GM12878 (cell line): Measurements from ENCODE around the gene ANO9. TPM values are rescaled to one million over a fixed set of nuclear protein-coding genes. Genes with fewer than 3 reads are reported as not detected.

Experiments
- ATAC-seq: fragments of 200-7000 bp; cut with Tn5 transposase; 3 replicates; pipeline ENCODE4 v1.9.1; 2020; ENCODE audit warnings: mild to moderate bottlenecking, moderate library complexity
- BruUV-seq: library from RNA; stranded (reverse); fragments of 400-500 nt; replicated peaks from 2 replicates; lab custom pipeline; 2021; lab: Mats Ljungman, UMichigan
- CTCF ChIA-PET: fragments of 300-600 bp; sonication (Branson Sonifier 250); formaldehyde crosslinking; extraction: SDS; loops from one replicate; lab custom pipeline; 2021; ENCODE audit warnings: inconsistent platforms; lab: Yijun Ruan, JAX
- POLR2A ChIA-PET: fragments of 350-600 bp; formaldehyde crosslinking; extraction: SDS; loops from one replicate; lab custom pipeline; 2021; ENCODE audit warnings: inconsistent platforms; lab: Charles Lee
- RAD21 ChIA-PET: fragments of 300-600 bp; sonication (Branson Sonifier 250); formaldehyde crosslinking; loops from one replicate; lab custom pipeline; 2023; ENCODE audit warnings: antibody characterized with exemption; ENCODE audit not compliant: unreplicated experiment; lab: Charles Lee
- SMC1A ChIA-PET: fragments of 300-600 bp; sonication (Branson Sonifier 250); formaldehyde crosslinking; loops from one replicate; lab custom pipeline; 2023; ENCODE audit not compliant: unreplicated experiment, uncharacterized antibody; lab: Charles Lee
- DNase-seq: peaks from one replicate; pipeline ENCODE4 v3.0.0-alpha.2; 2011; ENCODE audit warnings: low read depth, low spot score
- FAIRE-seq: peaks from 3 replicates; lab custom pipeline; 2011; peaks lifted over from hg19 to GRCh38; lab: Jason Lieb, UNC
- H2AFZ ChIP-seq: 2 replicates; pipeline ENCODE4 v1.6.0; 2011; ENCODE audit warnings: low read depth, low read length, control low read depth; ENCODE audit not compliant: control insufficient read depth
- H3K27ac ChIP-seq: 2 replicates; pipeline ENCODE4 v1.5.1; 2011; ENCODE audit warnings: control low read depth; ENCODE audit not compliant: control insufficient read depth, insufficient read depth
- H3K27me3 ChIP-seq, 2 experiments: replicated peaks in 1 of 2; 2 replicates each; pipeline versions ENCODE4 v1.6.0 to v1.6.1; 2011; ENCODE audit warnings: low read length in 1 of 2; ENCODE audit not compliant: control insufficient read depth in 2 of 2, insufficient read depth in 2 of 2
- H3K36me3 ChIP-seq, 2 experiments: 2 replicates each; pipeline ENCODE4 v1.5.1; 2011; ENCODE audit warnings: low read length in 1 of 2; ENCODE audit not compliant: control insufficient read depth in 2 of 2, insufficient read depth in 2 of 2
- H3K4me1 ChIP-seq: 2 replicates; pipeline ENCODE4 v1.6.1; 2011; ENCODE audit warnings: mild to moderate bottlenecking, low read length, moderate library complexity, mixed read lengths; ENCODE audit not compliant: control insufficient read depth, insufficient read depth
- H3K4me2 ChIP-seq: 2 replicates; pipeline ENCODE4 v1.6.0; 2011; ENCODE audit warnings: control low read depth; ENCODE audit not compliant: control insufficient read depth, insufficient read depth
- H3K4me3 ChIP-seq: fragments of 200-600 bp; sonication (generic); 2 replicates; pipeline ENCODE4 v1.5.1; 2016
- H3K79me2 ChIP-seq: 2 replicates; pipeline ENCODE4 v1.6.0; 2011; ENCODE audit warnings: low read length; ENCODE audit not compliant: control insufficient read depth, insufficient read depth
- H3K9ac ChIP-seq: 2 replicates; pipeline ENCODE4 v1.8.0; 2011; ENCODE audit warnings: low read length, control low read depth, mixed read lengths; ENCODE audit not compliant: control insufficient read depth, insufficient read depth
- H3K9me3 ChIP-seq: replicated peaks from 3 replicates; pipeline ENCODE4 v1.5.1; 2011; ENCODE audit warnings: mild to moderate bottlenecking, low read length; ENCODE audit not compliant: control insufficient read depth, insufficient read depth
- H4K20me1 ChIP-seq: 2 replicates; pipeline ENCODE4 v1.6.0; 2011; ENCODE audit not compliant: control insufficient read depth, insufficient read depth
- FOS ChIP-seq: IDR thresholded peaks from 3 replicates; pipeline ENCODE4 v1.6.1; 2011; ENCODE audit warnings: borderline replicate concordance; ENCODE audit not compliant: insufficient read length; ENCODE audit errors: extremely low read depth
- HDGF ChIP-seq: fragments of 450-650 bp; IDR thresholded peaks from 2 replicates; pipeline ENCODE4 v1.6.1; 2016; ENCODE audit warnings: antibody characterized with exemption
- NR2F1 ChIP-seq: fragments of 450-650 bp; conservative IDR thresholded peaks from 2 replicates; pipeline ENCODE4 v1.6.1; 2017; ENCODE audit warnings: mild to moderate bottlenecking
- POLR2AphosphoS2 ChIP-seq: IDR thresholded peaks from 2 replicates; pipeline ENCODE4 v1.6.1; 2011; ENCODE audit warnings: low read depth, mild to moderate bottlenecking, low read length, improper control_type of control experiment, moderate library complexity
- SP1 ChIP-seq: IDR thresholded peaks from one replicate; pipeline ENCODE4 v1.6.1; 2011; ENCODE audit warnings: low read depth, low read length
- TAF1 ChIP-seq: IDR thresholded peaks from 2 replicates; pipeline ENCODE4 v1.6.1; 2011; ENCODE audit warnings: mild to moderate bottlenecking, low read depth, low read length, borderline replicate concordance
- TCF12 ChIP-seq: IDR thresholded peaks from 2 replicates; pipeline ENCODE4 v1.6.1; 2011; ENCODE audit warnings: low read depth, mild to moderate bottlenecking, low read length
- WRNIP1 ChIP-seq: IDR thresholded peaks from 2 replicates; pipeline ENCODE4 v1.6.1; 2011; ENCODE audit warnings: low read depth, low read length, improper control_type of control experiment, borderline replicate concordance
- YY1 ChIP-seq: IDR thresholded peaks from 2 replicates; pipeline ENCODE4 v1.6.1; 2011; ENCODE audit warnings: low read depth, mild to moderate bottlenecking, low read length
- ZBED1 ChIP-seq: IDR thresholded peaks from 2 replicates; pipeline ENCODE4 v1.6.1; 2016; ENCODE audit warnings: borderline replicate concordance
- ZBTB11 ChIP-seq: fragments of 450-650 bp; formaldehyde crosslinking; IDR thresholded peaks from 2 replicates; pipeline ENCODE4 v1.5.0; 2022; ENCODE audit warnings: mild to moderate bottlenecking, missing genetic modification characterization
- ZZZ3 ChIP-seq: IDR thresholded peaks from 2 replicates; pipeline ENCODE4 v1.6.1; 2011; ENCODE audit warnings: low read depth; ENCODE audit not compliant: control insufficient read depth, insufficient read length
- WGBS: methylation state at CpG from one replicate; pipeline ENCODE4 v1.1.6; 2016; ENCODE audit warnings: low lambda C conversion rate; ENCODE audit not compliant: insufficient replicate concordance, insufficient coverage; ENCODE audit errors: missing lambda C conversion rate; 5-methylcytosine and 5-hydroxymethylcytosine counted together
- in situ Hi-C: fragments of 300-500 bp; cut with MboI; formaldehyde crosslinking; loops from 9 replicates; pipeline ENCODE4 v1.14.3; 2018; ENCODE audit warnings: mixed read lengths
- intact Hi-C: fragments of 100-400 bp; cut with micrococcal nuclease; formaldehyde crosslinking; loops from one replicate; pipeline ENCODE4 v1.14.2; 2022; ENCODE audit not compliant: unreplicated experiment
- polyA plus RNA-seq, 11 experiments: library from polyadenylated mRNA; depleted of rRNA in 4 of 11; unstranded in 6 of 11; stranded (reverse) in 5 of 11; fragments of >200 nt; fragmentation: Nextera tagmentation in 4 of 11; fragmentation: Illumina TruSeq in 1 of 11; extraction: Ambion mirVana in 4 of 11; extraction: Trizol in 1 of 11; gene quantifications; 1 replicate in 1 of 11; 2 replicates in 10 of 11; pipeline versions ENCODE4 v1.2.1 to v1.2.3, GENCODE V29; 2011 to 2016; ENCODE audit warnings: inconsistent platforms in 2 of 11, missing spikeins in 2 of 11, low read depth in 1 of 11
- total RNA-seq, 4 experiments: library from RNA; depleted of rRNA in 3 of 4; stranded (reverse); fragments of >200 nt in 3 of 4; fragmentation: Illumina TruSeq in 1 of 4; extraction: Trizol in 1 of 4; gene quantifications; 2 replicates each; pipeline versions ENCODE4 v1.2.1 to v1.2.3, GENCODE V29; 2013 to 2021
- TF ChIP-seq, protein P1 (sequence below): fragments of 150-350 bp; IDR thresholded peaks from 2 replicates; pipeline ENCODE4 v1.6.1; 2014; ENCODE audit warnings: mild to moderate bottlenecking, low read depth, low read length
- TF ChIP-seq, protein P2 (sequence below): fragments of 450-650 bp; IDR thresholded peaks from 2 replicates; pipeline ENCODE4 v1.6.1; 2016; ENCODE audit warnings: mild to moderate bottlenecking

ANO9 gene
- total and polyA plus RNA-seq, 10 of the 15 experiments (the other 5 are each of a cell fraction or from before 2014, with no cell fraction given) = 0.21 to 42.3 (median 12.0) TPM

GRCh38 chr11:368414-369335 lies 73.1 kb downstream of the ANO9 start:
- no peak overlapping the region for H3K4me3 ChIP-seq
- H3K4me2 ChIP-seq = no peak overlapping the region
- H3K36me3 ChIP-seq = no peaks in the 10 kb centered on the region
- in situ Hi-C loops = loop anchor here (10.0 kb wide), 1 partner anchor 164 kb away; the partner anchor contains the start of genes BET1L and RIC8A
- TF ChIP-seq ZBTB11 (CRISPR knock-in tag) (no peak), ZZZ3 (no peak), POLR2AphosphoS2 (no peak), YY1 (no peak), ZBED1 (no peak), WRNIP1 (no peak), HDGF (no peak), NR2F1 (no peak), TCF12 (no peak), SP1 (no peak), TAF1 (no peak), FOS (no peak)
- TF ChIP-seq, protein P1, sequence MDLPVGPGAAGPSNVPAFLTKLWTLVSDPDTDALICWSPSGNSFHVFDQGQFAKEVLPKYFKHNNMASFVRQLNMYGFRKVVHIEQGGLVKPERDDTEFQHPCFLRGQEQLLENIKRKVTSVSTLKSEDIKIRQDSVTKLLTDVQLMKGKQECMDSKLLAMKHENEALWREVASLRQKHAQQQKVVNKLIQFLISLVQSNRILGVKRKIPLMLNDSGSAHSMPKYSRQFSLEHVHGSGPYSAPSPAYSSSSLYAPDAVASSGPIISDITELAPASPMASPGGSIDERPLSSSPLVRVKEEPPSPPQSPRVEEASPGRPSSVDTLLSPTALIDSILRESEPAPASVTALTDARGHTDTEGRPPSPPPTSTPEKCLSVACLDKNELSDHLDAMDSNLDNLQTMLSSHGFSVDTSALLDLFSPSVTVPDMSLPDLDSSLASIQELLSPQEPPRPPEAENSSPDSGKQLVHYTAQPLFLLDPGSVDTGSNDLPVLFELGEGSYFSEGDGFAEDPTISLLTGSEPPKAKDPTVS = no peak
- TF ChIP-seq, protein P2, sequence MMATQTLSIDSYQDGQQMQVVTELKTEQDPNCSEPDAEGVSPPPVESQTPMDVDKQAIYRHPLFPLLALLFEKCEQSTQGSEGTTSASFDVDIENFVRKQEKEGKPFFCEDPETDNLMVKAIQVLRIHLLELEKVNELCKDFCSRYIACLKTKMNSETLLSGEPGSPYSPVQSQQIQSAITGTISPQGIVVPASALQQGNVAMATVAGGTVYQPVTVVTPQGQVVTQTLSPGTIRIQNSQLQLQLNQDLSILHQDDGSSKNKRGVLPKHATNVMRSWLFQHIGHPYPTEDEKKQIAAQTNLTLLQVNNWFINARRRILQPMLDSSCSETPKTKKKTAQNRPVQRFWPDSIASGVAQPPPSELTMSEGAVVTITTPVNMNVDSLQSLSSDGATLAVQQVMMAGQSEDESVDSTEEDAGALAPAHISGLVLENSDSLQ = no peak
- TF ChIP-seq, all 136 proteins: peak for 0
- FAIRE-seq (no peak), DNase-seq (no peak), ATAC-seq (no peak)
- Histone ChIP-seq H3K27ac (no peak overlapping the region), H3K9me3 (no peaks in the 10 kb centered on the region), H3K4me1 (no peaks in the 10 kb centered on the region), H3K9ac (no peak overlapping the region), H4K20me1 (no peaks in the 10 kb centered on the region), H2AFZ (no peak overlapping the region), H3K79me2 (no peaks in the 10 kb centered on the region), H3K27me3 (peaks cover 4 to 8% of the 10 kb centered on the region in 2 experiments; a peak in 3 of 4 replicates)
- intact Hi-C loops = no loop called here
- ChIA-PET SMC1A (no interaction called here), RAD21 (no interaction called here), CTCF (no interaction called here), POLR2A (no interaction called here)
- BruUV-seq = no TSS peak
- 33% methylated on average over 17 of the region's 61 CpGs for WGBS
